Measurements from ENCODE around the gene DNM3.

DNA sequence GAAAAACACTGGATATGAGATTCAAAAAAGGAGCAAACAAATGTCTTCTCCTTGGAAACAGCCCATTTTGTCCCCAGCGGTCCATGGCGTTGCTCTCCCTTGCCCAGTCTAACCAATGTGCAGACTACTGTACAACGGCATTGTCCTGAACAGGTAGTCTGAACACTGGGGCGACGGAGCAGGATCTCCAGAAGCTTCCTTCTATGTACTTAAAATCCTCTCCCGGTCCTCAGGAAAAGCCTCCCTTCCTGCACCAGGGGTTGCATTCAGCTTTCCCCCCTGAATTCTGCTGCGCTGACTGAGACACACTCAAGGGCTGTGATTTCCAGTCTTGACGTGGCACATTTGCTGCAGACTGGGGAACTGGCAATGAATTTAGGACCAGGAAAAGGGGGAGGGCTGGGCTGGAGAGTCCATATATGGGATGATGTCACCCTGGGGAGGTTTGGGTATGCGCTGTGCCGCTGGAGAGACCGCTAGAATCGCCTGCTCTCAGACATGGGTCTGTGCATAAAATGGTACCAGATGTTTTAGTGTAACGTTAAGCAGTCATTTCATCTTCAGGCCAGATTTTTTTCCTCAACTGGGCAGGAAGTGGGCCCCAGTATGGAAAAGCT lies 303.3 kb downstream of the DNM3 start:
- TF ChIP-seq, protein P1, sequence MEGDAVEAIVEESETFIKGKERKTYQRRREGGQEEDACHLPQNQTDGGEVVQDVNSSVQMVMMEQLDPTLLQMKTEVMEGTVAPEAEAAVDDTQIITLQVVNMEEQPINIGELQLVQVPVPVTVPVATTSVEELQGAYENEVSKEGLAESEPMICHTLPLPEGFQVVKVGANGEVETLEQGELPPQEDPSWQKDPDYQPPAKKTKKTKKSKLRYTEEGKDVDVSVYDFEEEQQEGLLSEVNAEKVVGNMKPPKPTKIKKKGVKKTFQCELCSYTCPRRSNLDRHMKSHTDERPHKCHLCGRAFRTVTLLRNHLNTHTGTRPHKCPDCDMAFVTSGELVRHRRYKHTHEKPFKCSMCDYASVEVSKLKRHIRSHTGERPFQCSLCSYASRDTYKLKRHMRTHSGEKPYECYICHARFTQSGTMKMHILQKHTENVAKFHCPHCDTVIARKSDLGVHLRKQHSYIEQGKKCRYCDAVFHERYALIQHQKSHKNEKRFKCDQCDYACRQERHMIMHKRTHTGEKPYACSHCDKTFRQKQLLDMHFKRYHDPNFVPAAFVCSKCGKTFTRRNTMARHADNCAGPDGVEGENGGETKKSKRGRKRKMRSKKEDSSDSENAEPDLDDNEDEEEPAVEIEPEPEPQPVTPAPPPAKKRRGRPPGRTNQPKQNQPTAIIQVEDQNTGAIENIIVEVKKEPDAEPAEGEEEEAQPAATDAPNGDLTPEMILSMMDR (conservative IDR thresholded peaks at IDR 0.05; ENCODE audit: low read depth, low read length): no peak
- TF ChIP-seq EZH2 (IDR thresholded peaks at IDR 0.05; ENCODE audit: borderline replicate concordance, low read depth, low read length, poor library complexity, severe bottlenecking): no peak

Data from A673 (cell line).